Measurements from ENCODE around the gene USP6. TPM values are rescaled to one million over a fixed set of nuclear protein-coding genes. Genes with fewer than 3 reads are reported as not detected.

The USP6 gene
- total and polyA plus RNA-seq, 2 of the 13 experiments (the other 11 are each of a cell fraction or from before 2014, with no cell fraction given), result 0.04 TPM; not detected in 1

DNA sequence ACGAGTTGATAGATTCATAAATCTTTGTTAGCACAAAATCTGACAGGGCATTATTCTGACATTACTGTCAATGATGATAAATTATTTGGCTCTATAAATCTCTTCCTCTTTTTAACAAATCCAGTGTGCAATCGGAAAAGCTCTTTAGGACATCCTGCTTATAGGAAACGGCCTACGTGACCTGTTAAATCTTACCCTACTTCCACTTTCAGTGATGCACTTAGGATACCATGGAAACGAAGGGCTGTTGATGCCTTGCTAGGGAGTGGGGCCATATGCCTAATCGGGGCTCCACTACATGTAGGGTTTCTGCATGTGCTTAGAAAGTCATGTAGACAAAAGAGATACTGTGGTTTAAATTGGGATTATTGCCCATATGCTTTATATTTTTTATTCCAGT lies 48.6 kb downstream of the USP6 start:
- in situ Hi-C loops (cut with HindIII; ENCODE audit: extremely low pct_ligation_motif_present, low pct_unique_long_range_greater_than_20kb) (no loop called here), intact Hi-C loops (cut with micrococcal nuclease; ENCODE audit: unreplicated experiment) (no loop called here)
- no peaks in the 10 kb centered on the region for H3K36me3 ChIP-seq (replicated peaks in 1 of 2; ENCODE audit: control insufficient read depth in 1 of 2, insufficient read depth in 2 of 2, low read length in 2 of 2)
- no peaks in the 10 kb centered on the region for H3K9me3 ChIP-seq (ENCODE audit: low read length)
- BruUV-seq (replicated peaks), result no TSS peak
- DNase-seq (ENCODE audit: low spot score) (no peak), ATAC-seq (no peak), FAIRE-seq (no peak)
- WGBS (ENCODE audit: low lambda C conversion rate), result 21% methylated on average over 6 of the region's 6 CpGs
- no peak overlapping the region for H3K9ac ChIP-seq (ENCODE audit: insufficient read depth, low read depth, low read length)
- no peak overlapping the region for H3K4me2 ChIP-seq (ENCODE audit: low read depth, low read length)
- no peaks in the 10 kb centered on the region for H4K20me1 ChIP-seq (ENCODE audit: insufficient read depth, low read length)
- no peak for TF ChIP-seq KLF9 (CRISPR knock-in tag; IDR thresholded peaks at IDR 0.05; ENCODE audit: low read depth)
- TF ChIP-seq CHCHD3 (CRISPR knock-in tag; IDR thresholded peaks at IDR 0.05), result no peak
- TF ChIP-seq, protein P1, sequence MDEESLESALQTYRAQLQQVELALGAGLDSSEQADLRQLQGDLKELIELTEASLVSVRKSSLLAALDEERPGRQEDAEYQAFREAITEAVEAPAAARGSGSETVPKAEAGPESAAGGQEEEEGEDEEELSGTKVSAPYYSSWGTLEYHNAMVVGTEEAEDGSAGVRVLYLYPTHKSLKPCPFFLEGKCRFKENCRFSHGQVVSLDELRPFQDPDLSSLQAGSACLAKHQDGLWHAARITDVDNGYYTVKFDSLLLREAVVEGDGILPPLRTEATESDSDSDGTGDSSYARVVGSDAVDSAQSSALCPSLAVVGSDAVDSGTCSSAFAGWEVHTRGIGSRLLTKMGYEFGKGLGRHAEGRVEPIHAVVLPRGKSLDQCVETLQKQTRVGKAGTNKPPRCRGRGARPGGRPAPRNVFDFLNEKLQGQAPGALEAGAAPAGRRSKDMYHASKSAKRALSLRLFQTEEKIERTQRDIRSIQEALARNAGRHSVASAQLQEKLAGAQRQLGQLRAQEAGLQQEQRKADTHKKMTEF (CRISPR knock-in tag; IDR thresholded peaks at IDR 0.05), result no peak
- TF ChIP-seq NR2F2 (IDR thresholded peaks at IDR 0.05; ENCODE audit: borderline replicate concordance, low read depth), result no peak
- TF ChIP-seq ZNF841 (CRISPR knock-in tag; IDR thresholded peaks at IDR 0.05; ENCODE audit: borderline replicate concordance), result no peak
- TF ChIP-seq, protein P2, sequence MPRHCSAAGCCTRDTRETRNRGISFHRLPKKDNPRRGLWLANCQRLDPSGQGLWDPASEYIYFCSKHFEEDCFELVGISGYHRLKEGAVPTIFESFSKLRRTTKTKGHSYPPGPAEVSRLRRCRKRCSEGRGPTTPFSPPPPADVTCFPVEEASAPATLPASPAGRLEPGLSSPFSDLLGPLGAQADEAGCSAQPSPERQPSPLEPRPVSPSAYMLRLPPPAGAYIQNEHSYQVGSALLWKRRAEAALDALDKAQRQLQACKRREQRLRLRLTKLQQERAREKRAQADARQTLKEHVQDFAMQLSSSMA (CRISPR knock-in tag; IDR thresholded peaks at IDR 0.05), result no peak
- no peak for TF ChIP-seq GTF3A (CRISPR knock-in tag; conservative IDR thresholded peaks at IDR 0.05)
- no peak for TF ChIP-seq THYN1 (CRISPR knock-in tag; IDR thresholded peaks at IDR 0.05; ENCODE audit: borderline replicate concordance, low read depth)
- TF ChIP-seq RCOR2 (CRISPR knock-in tag; IDR thresholded peaks at IDR 0.05), result no peak
- no peak for TF ChIP-seq MAF1 (CRISPR knock-in tag; IDR thresholded peaks at IDR 0.05; ENCODE audit: borderline replicate concordance)
- TF ChIP-seq, protein P3, sequence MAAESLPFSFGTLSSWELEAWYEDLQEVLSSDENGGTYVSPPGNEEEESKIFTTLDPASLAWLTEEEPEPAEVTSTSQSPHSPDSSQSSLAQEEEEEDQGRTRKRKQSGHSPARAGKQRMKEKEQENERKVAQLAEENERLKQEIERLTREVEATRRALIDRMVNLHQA (CRISPR knock-in tag; IDR thresholded peaks at IDR 0.05), result no peak
- TF ChIP-seq ZNF232 (CRISPR knock-in tag; IDR thresholded peaks at IDR 0.05; ENCODE audit: borderline replicate concordance), result no peak
- TF ChIP-seq, protein P4, sequence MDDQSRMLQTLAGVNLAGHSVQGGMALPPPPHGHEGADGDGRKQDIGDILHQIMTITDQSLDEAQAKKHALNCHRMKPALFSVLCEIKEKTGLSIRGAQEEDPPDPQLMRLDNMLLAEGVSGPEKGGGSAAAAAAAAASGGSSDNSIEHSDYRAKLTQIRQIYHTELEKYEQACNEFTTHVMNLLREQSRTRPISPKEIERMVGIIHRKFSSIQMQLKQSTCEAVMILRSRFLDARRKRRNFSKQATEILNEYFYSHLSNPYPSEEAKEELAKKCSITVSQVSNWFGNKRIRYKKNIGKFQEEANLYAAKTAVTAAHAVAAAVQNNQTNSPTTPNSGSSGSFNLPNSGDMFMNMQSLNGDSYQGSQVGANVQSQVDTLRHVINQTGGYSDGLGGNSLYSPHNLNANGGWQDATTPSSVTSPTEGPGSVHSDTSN (CRISPR knock-in tag; IDR thresholded peaks at IDR 0.05; ENCODE audit: borderline replicate concordance), result no peak
- TF ChIP-seq AHR (CRISPR knock-in tag; IDR thresholded peaks at IDR 0.05), result no peak
- TF ChIP-seq ZNF562 (CRISPR knock-in tag; IDR thresholded peaks at IDR 0.05; ENCODE audit: borderline replicate concordance), result no peak
- TF ChIP-seq ZSCAN21 (CRISPR knock-in tag; IDR thresholded peaks at IDR 0.05; ENCODE audit: borderline replicate concordance), result no peak
- no peak for TF ChIP-seq ZNF7 (CRISPR knock-in tag; IDR thresholded peaks at IDR 0.05)
- no peak for TF ChIP-seq HOXD1 (CRISPR knock-in tag; IDR thresholded peaks at IDR 0.05)
- TF ChIP-seq PCBP1 (IDR thresholded peaks at IDR 0.05; ENCODE audit: borderline replicate concordance, low read depth, low read length), result no peak
- H3K27me3 ChIP-seq (ENCODE audit: control insufficient read depth in 1 of 2, insufficient read depth in 2 of 2, low read length in 2 of 2), result no peaks in the 10 kb centered on the region; a peak in 1 of 5 replicates
- H3K4me1 ChIP-seq (ENCODE audit: insufficient read depth, low read length), result peaks cover 6% of the 10 kb centered on the region; the same call in 1 of the 2 replicates
- H3K4me3 ChIP-seq (replicated peaks in 1 of 3; ENCODE audit: insufficient read depth in 1 of 3, low read depth in 2 of 3, low read length in 3 of 3), result no peak overlapping the region
- H2AFZ ChIP-seq (ENCODE audit: low read length), result no peak overlapping the region
- no peaks in the 10 kb centered on the region for H3K79me2 ChIP-seq (ENCODE audit: insufficient read depth, low read length)
- ChIA-PET CTCF (ENCODE audit: low intra/inter-chr PET ratio, low total read pairs) (no interaction called here), POLR2A (no interaction called here)
- H3K27ac ChIP-seq (ENCODE audit: extremely low read length, insufficient read depth, low read length), result no peak overlapping the region

Data from HepG2 (cell line).